ENCODE results near the gene GJB4.

DNA sequence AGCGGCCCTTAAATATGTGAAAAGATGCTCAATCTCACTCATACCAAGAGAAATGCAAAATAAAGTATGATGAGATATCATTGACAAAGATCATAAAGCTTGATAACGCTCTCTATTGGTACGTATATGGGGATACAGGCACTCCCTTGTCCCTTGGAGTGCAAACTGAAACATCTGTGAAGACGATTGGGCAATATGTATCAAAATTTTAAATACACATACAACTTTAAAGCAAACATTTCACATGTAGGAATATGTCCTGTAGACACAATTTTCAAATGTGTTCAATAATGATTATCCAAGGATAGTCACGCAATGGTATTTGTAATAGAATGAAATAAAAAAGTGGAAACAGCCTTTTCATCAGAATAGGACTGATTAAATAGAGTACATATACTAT, 19.5 kb downstream of the GJB4 start:
- TF ChIP-seq EP300 (conservative IDR thresholded peaks at IDR 0.05; ENCODE audit: poor library complexity, severe bottlenecking) = no peak
- no peak for TF ChIP-seq MXI1 (conservative IDR thresholded peaks at IDR 0.05; ENCODE audit: poor library complexity, severe bottlenecking)
- TF ChIP-seq, protein P1, sequence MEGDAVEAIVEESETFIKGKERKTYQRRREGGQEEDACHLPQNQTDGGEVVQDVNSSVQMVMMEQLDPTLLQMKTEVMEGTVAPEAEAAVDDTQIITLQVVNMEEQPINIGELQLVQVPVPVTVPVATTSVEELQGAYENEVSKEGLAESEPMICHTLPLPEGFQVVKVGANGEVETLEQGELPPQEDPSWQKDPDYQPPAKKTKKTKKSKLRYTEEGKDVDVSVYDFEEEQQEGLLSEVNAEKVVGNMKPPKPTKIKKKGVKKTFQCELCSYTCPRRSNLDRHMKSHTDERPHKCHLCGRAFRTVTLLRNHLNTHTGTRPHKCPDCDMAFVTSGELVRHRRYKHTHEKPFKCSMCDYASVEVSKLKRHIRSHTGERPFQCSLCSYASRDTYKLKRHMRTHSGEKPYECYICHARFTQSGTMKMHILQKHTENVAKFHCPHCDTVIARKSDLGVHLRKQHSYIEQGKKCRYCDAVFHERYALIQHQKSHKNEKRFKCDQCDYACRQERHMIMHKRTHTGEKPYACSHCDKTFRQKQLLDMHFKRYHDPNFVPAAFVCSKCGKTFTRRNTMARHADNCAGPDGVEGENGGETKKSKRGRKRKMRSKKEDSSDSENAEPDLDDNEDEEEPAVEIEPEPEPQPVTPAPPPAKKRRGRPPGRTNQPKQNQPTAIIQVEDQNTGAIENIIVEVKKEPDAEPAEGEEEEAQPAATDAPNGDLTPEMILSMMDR (IDR thresholded peaks at IDR 0.05; ENCODE audit: poor library complexity, severe bottlenecking) = no peak
- TF ChIP-seq, protein P2, sequence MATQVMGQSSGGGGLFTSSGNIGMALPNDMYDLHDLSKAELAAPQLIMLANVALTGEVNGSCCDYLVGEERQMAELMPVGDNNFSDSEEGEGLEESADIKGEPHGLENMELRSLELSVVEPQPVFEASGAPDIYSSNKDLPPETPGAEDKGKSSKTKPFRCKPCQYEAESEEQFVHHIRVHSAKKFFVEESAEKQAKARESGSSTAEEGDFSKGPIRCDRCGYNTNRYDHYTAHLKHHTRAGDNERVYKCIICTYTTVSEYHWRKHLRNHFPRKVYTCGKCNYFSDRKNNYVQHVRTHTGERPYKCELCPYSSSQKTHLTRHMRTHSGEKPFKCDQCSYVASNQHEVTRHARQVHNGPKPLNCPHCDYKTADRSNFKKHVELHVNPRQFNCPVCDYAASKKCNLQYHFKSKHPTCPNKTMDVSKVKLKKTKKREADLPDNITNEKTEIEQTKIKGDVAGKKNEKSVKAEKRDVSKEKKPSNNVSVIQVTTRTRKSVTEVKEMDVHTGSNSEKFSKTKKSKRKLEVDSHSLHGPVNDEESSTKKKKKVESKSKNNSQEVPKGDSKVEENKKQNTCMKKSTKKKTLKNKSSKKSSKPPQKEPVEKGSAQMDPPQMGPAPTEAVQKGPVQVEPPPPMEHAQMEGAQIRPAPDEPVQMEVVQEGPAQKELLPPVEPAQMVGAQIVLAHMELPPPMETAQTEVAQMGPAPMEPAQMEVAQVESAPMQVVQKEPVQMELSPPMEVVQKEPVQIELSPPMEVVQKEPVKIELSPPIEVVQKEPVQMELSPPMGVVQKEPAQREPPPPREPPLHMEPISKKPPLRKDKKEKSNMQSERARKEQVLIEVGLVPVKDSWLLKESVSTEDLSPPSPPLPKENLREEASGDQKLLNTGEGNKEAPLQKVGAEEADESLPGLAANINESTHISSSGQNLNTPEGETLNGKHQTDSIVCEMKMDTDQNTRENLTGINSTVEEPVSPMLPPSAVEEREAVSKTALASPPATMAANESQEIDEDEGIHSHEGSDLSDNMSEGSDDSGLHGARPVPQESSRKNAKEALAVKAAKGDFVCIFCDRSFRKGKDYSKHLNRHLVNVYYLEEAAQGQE (IDR thresholded peaks at IDR 0.05; ENCODE audit: borderline replicate concordance) = no peak
- TF ChIP-seq RAD21 (conservative IDR thresholded peaks at IDR 0.05) = no peak
- TF ChIP-seq POLR2AphosphoS5 (IDR thresholded peaks at IDR 0.05) = no peak
